CD4-positive, alpha-beta T cell (primary cell): Measurements from ENCODE around the gene ATP8A1. TPM values are rescaled to one million over a fixed set of nuclear protein-coding genes. Genes with fewer than 3 reads are reported as not detected.

Experiments used
- ATAC-seq: fragments of 200-7000 bp; cut with Tn5 transposase; one replicate; pipeline ENCODE4 v1.10.0; 2022; ENCODE audit warnings: mild to moderate bottlenecking; ENCODE audit not compliant: poor library complexity
- CTCF ChIA-PET: fragments of 350-600 bp; sonication (Branson Sonifier 250); formaldehyde crosslinking; loops from one replicate; lab custom pipeline; 2021; ENCODE audit warnings: antibody characterized with exemption, inconsistent platforms; lab: Charles Lee
- POLR2A ChIA-PET: fragments of 350-600 bp; sonication (Branson Sonifier 250); formaldehyde crosslinking; loops from one replicate; lab custom pipeline; 2021; ENCODE audit warnings: antibody characterized with exemption, inconsistent platforms; lab: Charles Lee
- DNase-seq, 14 experiments: peaks; one replicate each; pipeline ENCODE4 v3.0.0-alpha.2; 2013 to 2020; ENCODE audit warnings: mixed read lengths in 2 of 14
- H3K27ac ChIP-seq, 2 donors: one replicate each; pipeline versions ENCODE4 v1.5.1 to v1.7.0; 2013; ENCODE audit warnings: low read length in 2 of 2, low read depth in 1 of 2, mild to moderate bottlenecking in 1 of 2
- H3K27me3 ChIP-seq, 2 experiments: 1 replicate in 1 of 2; 2 replicates in 1 of 2; pipeline versions ENCODE4 v1.6.1 to v1.7.0; 2013; ENCODE audit warnings: low read length in 2 of 2, control low read depth in 1 of 2, mild to moderate bottlenecking in 1 of 2, moderate library complexity in 1 of 2; ENCODE audit not compliant: insufficient read depth in 2 of 2, control insufficient read depth in 1 of 2
- H3K36me3 ChIP-seq: one replicate; pipeline ENCODE4 v1.6.1; 2013; ENCODE audit warnings: low read length, control low read depth; ENCODE audit not compliant: insufficient read depth
- H3K4me1 ChIP-seq: one replicate; pipeline ENCODE4 v1.6.1; 2013; ENCODE audit warnings: low read length, control low read depth; ENCODE audit not compliant: insufficient read depth
- H3K4me3 ChIP-seq: one replicate; pipeline ENCODE4 v1.5.1; 2013; ENCODE audit warnings: mild to moderate bottlenecking, low read length, moderate library complexity
- H3K9me3 ChIP-seq, 2 experiments: 1 replicate in 1 of 2; 2 replicates in 1 of 2; pipeline versions ENCODE4 v1.6.1 to v1.7.0; 2013; ENCODE audit warnings: low read length in 2 of 2, mild to moderate bottlenecking in 2 of 2, control low read depth in 1 of 2, moderate library complexity in 1 of 2; ENCODE audit not compliant: control insufficient read depth in 1 of 2, insufficient read depth in 1 of 2
- H3K27ac Mint-ChIP-seq: one replicate; pipeline ENCODE4 v1.8.0; 2020; ENCODE audit warnings: mixed read lengths
- H3K27me3 Mint-ChIP-seq: one replicate; pipeline ENCODE4 v1.8.0; 2021; ENCODE audit warnings: mixed read lengths
- H3K36me3 Mint-ChIP-seq: one replicate; pipeline ENCODE4 v1.8.0; 2021; ENCODE audit warnings: low read depth, mixed read lengths
- H3K4me1 Mint-ChIP-seq: one replicate; pipeline ENCODE4 v1.8.0; 2021; ENCODE audit warnings: low read depth, mixed read lengths
- H3K4me3 Mint-ChIP-seq: one replicate; pipeline ENCODE4 v1.8.0; 2020; ENCODE audit warnings: mild to moderate bottlenecking, mixed read lengths
- H3K9me3 Mint-ChIP-seq: one replicate; pipeline ENCODE4 v1.8.0; 2020; ENCODE audit warnings: mixed read lengths
- intact Hi-C, 2 experiments: fragments of 100-400 bp; cut with DNase I in 1 of 2; cut with micrococcal nuclease in 1 of 2; formaldehyde crosslinking; loops; one replicate each; pipeline versions ENCODE4 v1.15.1 to v1.9.0; 2023 to 2025; cut with DNase I, micrococcal nuclease
- total RNA-seq, 174 experiments: library from RNA in 2 of 174; stranded (reverse) in 2 of 174; gene quantifications; one replicate each; pipeline ENCODE4 v1.2.3 and lab custom pipeline; 2021 to 2026
- TF ChIP-seq, protein P1 (sequence below): fragments of 200-600 bp; IDR thresholded peaks from one replicate; pipeline ENCODE4 v1.8.0; 2022; ENCODE audit warnings: antibody characterized with exemption, mild to moderate bottlenecking

ATP8A1 gene
- total RNA-seq, 2 experiments from 2014 or later, result 44.9 to 45.5 TPM

DNA sequence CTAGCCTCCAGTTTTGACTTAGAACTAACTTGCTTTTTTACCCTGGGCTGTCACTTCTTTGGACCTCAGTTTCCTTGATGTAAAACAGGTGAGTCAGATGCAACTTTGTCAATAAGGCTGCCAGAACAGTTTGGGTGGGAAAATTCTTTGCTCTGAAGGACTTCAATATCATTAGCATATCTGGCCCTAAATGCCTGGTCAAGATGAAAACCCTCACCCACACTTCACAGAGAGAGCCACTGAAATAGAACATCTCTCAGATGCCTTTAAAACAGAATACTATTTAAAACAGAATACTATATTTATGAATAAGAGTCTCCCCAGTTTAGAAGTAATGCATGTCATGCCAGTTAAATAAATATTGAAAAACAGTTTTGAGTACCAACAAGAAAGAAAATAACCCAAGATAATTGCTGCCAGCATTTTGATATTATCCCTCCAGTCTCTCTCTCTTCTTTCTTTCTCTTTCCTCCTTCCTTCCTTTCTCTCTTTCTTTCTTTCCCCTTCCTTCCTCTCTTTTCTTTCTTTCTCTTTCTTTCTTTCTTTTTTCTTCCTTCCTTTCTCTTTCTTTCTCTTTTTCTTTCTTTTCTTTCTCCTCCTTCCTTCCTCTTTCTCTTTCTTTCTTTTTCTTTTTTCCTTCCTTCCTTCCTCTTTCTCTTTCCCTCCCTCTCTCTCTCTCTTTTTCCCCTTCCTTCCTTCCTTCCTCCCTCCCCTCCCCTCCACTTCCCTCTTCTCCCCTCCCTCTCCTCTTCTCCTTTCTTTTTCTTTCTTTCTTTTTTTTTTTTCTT, 292.4 kb downstream of the ATP8A1 start:
- no peak for ATAC-seq
- no peak overlapping the region for H3K27ac Mint-ChIP-seq
- CTCF ChIA-PET, result no interaction called here
- no peaks in the 10 kb centered on the region for H3K4me1 Mint-ChIP-seq
- intact Hi-C loops, result no loop called here
- Histone ChIP-seq H3K27ac (no peak overlapping the region), H3K4me3 (no peak overlapping the region), H3K9me3 (peaks cover 0 to 3% of the 10 kb centered on the region in 2 experiments), H3K27me3 (peaks cover 0 to 4% of the 10 kb centered on the region in 2 experiments), H3K4me1 (no peaks in the 10 kb centered on the region), H3K36me3 (no peaks in the 10 kb centered on the region)
- no peak overlapping the region for H3K4me3 Mint-ChIP-seq
- peaks cover 13% of the 10 kb centered on the region for H3K27me3 Mint-ChIP-seq
- TF ChIP-seq, protein P1, sequence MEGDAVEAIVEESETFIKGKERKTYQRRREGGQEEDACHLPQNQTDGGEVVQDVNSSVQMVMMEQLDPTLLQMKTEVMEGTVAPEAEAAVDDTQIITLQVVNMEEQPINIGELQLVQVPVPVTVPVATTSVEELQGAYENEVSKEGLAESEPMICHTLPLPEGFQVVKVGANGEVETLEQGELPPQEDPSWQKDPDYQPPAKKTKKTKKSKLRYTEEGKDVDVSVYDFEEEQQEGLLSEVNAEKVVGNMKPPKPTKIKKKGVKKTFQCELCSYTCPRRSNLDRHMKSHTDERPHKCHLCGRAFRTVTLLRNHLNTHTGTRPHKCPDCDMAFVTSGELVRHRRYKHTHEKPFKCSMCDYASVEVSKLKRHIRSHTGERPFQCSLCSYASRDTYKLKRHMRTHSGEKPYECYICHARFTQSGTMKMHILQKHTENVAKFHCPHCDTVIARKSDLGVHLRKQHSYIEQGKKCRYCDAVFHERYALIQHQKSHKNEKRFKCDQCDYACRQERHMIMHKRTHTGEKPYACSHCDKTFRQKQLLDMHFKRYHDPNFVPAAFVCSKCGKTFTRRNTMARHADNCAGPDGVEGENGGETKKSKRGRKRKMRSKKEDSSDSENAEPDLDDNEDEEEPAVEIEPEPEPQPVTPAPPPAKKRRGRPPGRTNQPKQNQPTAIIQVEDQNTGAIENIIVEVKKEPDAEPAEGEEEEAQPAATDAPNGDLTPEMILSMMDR, result no peak
- no peaks in the 10 kb centered on the region for H3K9me3 Mint-ChIP-seq
- H3K36me3 Mint-ChIP-seq, result no peaks in the 10 kb centered on the region
- POLR2A ChIA-PET, result no interaction called here
- DNase-seq, result no peak

DNA sequence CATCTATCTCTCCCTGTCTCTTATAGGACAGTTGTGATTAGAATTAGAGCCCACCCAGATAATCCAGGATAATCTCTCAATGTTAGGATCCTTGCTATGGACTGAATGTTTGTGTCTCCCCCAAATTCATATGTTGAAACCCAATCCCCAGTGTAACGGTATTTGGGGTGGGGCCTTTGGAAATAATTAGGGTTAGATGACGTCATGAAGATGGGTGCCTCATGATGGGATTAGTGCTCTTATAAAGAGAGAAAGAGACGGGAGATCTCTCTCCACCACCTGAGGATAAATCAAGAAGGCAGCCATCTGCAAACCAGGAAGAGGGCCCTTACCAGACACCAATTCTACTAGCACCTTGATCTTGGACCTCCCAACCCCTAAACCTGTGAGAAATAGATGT, 293.3 kb downstream of the ATP8A1 start:
- Mint-ChIP-seq H3K36me3 (no peaks in the 10 kb centered on the region), H3K9me3 (no peaks in the 10 kb centered on the region), H3K4me1 (no peaks in the 10 kb centered on the region), H3K27ac (no peak overlapping the region), H3K4me3 (no peak overlapping the region), H3K27me3 (peaks cover 18% of the 10 kb centered on the region)
- TF ChIP-seq, protein P1, result no peak
- intact Hi-C loops, result no loop called here
- Histone ChIP-seq H3K4me1 (no peaks in the 10 kb centered on the region), H3K4me3 (no peak overlapping the region), H3K9me3 (no peaks in the 10 kb centered on the region), H3K36me3 (no peaks in the 10 kb centered on the region), H3K27ac (no peak overlapping the region), H3K27me3 (peaks cover 0 to 4% of the 10 kb centered on the region in 2 experiments)
- DNase-seq (no peak), ATAC-seq (no peak)
- CTCF ChIA-PET, result no interaction called here
- POLR2A ChIA-PET, result no interaction called here

DNA sequence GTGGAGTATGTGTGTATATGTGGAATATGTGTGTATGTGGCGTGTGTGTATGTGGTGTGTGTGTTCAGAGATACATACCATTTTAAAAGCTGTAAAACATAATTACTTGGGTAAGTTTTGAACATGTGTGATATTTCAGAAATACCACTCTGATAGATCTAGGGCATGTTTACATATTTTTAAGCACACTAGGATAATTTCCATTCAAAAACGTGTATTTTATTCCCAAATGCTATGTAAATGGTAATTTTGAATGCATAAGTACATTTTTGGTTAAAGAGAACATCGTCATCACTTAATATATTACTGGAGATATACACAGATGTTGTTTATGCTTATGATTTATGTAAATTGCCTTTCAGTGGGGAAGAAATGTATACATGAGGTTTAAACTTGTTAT, 294.3 kb downstream of the ATP8A1 start:
- Histone ChIP-seq H3K27ac (no peak overlapping the region), H3K9me3 (no peaks in the 10 kb centered on the region), H3K27me3 (peaks cover 0 to 4% of the 10 kb centered on the region in 2 experiments), H3K4me1 (no peaks in the 10 kb centered on the region), H3K4me3 (no peak overlapping the region), H3K36me3 (no peaks in the 10 kb centered on the region)
- Mint-ChIP-seq H3K4me3 (no peak overlapping the region), H3K4me1 (no peaks in the 10 kb centered on the region), H3K27me3 (peaks cover 21% of the 10 kb centered on the region), H3K36me3 (no peaks in the 10 kb centered on the region), H3K27ac (no peak overlapping the region), H3K9me3 (no peaks in the 10 kb centered on the region)
- POLR2A ChIA-PET, result no interaction called here
- intact Hi-C loops, result no loop called here
- ATAC-seq, result no peak
- TF ChIP-seq, protein P1, result no peak
- CTCF ChIA-PET, result no interaction called here
- DNase-seq, result no peak
